Neural cell (in vitro differentiated cells): ENCODE data around the gene MGAT5. TPM values are rescaled to one million over a fixed set of nuclear protein-coding genes. Genes with fewer than 3 reads are reported as not detected.

ENCODE experiments used
- H2AFZ ChIP-seq: fragments of 200-600, 300-800 bp; sonication (generic), shearing (Covaris generic); 2 replicates; pipeline ENCODE4 v1.6.0; 2014; ENCODE audit warnings: low read depth, mild to moderate bottlenecking, antibody characterized with exemption, low read length, moderate library complexity
- H3F3A ChIP-seq: fragments of 200-600 bp; shearing (Covaris generic); 2 replicates; pipeline ENCODE4 v1.6.1; 2016; ENCODE audit warnings: mild to moderate bottlenecking, moderate library complexity, mixed read lengths, antibody characterized with exemption, low read length; ENCODE audit not compliant: insufficient read depth, poor library complexity, severe bottlenecking
- H3K27ac ChIP-seq: fragments of 200-600, 300-800 bp; sonication (generic), shearing (Covaris generic); 2 replicates; pipeline ENCODE4 v1.5.1; 2014; ENCODE audit warnings: mild to moderate bottlenecking, low read length, moderate library complexity
- H3K27me3 ChIP-seq: fragments of 300-800, 200-600 bp; sonication (generic), shearing (Covaris generic); 2 replicates; pipeline ENCODE4 v1.6.0; 2014; ENCODE audit warnings: mild to moderate bottlenecking, low read depth, low read length, moderate library complexity; ENCODE audit not compliant: insufficient read depth
- H3K36me3 ChIP-seq: fragments of 300-800, 200-600 bp; sonication (generic), shearing (Covaris generic); 2 replicates; pipeline ENCODE4 v1.5.1; 2014; ENCODE audit warnings: mild to moderate bottlenecking, antibody characterized with exemption, low read length, moderate library complexity; ENCODE audit not compliant: insufficient read depth
- H3K4me2 ChIP-seq: fragments of 300-800, 200-600 bp; sonication (generic), shearing (Covaris generic); 2 replicates; pipeline ENCODE4 v1.6.0; 2014; ENCODE audit warnings: mild to moderate bottlenecking, low read length
- H3K4me3 ChIP-seq: fragments of 300-800, 200-600 bp; sonication (generic), shearing (Covaris generic); 2 replicates; pipeline ENCODE4 v1.5.1; 2014; ENCODE audit warnings: mild to moderate bottlenecking, low read length, moderate library complexity
- H3K79me2 ChIP-seq: fragments of 200-600 bp; shearing (Covaris generic); replicated peaks from 2 replicates; pipeline ENCODE4 v1.6.0; 2014; ENCODE audit warnings: mild to moderate bottlenecking, low read length, moderate library complexity; ENCODE audit not compliant: insufficient read depth
- H3K9ac ChIP-seq: fragments of 300-800, 200-600 bp; sonication (generic), shearing (Covaris generic); 2 replicates; pipeline ENCODE4 v1.6.1; 2016; ENCODE audit warnings: mild to moderate bottlenecking, low read length, mixed read lengths
- H3K9me2 ChIP-seq: fragments of 200-600 bp; shearing (Covaris generic); 2 replicates; pipeline ENCODE4 v1.6.1; 2016; ENCODE audit warnings: mild to moderate bottlenecking, low read length, mixed read lengths; ENCODE audit not compliant: insufficient read depth
- H3K9me3 ChIP-seq: fragments of 200-600, 300-800 bp; sonication (generic), shearing (Covaris generic); 2 replicates; pipeline ENCODE4 v1.6.1; 2016; ENCODE audit warnings: mild to moderate bottlenecking, mixed run types, low read length, moderate library complexity, mixed read lengths
- H4K20me1 ChIP-seq: fragments of 200-600 bp; shearing (Covaris generic); 2 replicates; pipeline ENCODE4 v1.6.1; 2016; ENCODE audit warnings: mild to moderate bottlenecking, mixed run types; ENCODE audit not compliant: insufficient read depth
- CTCF ChIP-seq: fragments of 450-650 bp; IDR thresholded peaks from 2 replicates; pipeline ENCODE4 v1.5.1; 2014; ENCODE audit warnings: antibody characterized with exemption, mild to moderate bottlenecking, moderate library complexity; ENCODE audit not compliant: poor library complexity, severe bottlenecking
- EP300 ChIP-seq: fragments of 450-650 bp; conservative IDR thresholded peaks from 2 replicates; pipeline ENCODE4 v1.6.1; 2014; ENCODE audit warnings: antibody characterized with exemption, mild to moderate bottlenecking, moderate library complexity; ENCODE audit not compliant: poor library complexity, severe bottlenecking
- EZH2 ChIP-seq: fragments of 200-600, 300-800 bp; shearing (Covaris generic), sonication (generic); IDR thresholded peaks from 2 replicates; pipeline ENCODE4 v1.6.1; 2014; ENCODE audit warnings: antibody characterized with exemption, low read length, borderline replicate concordance, mild to moderate bottlenecking; ENCODE audit not compliant: insufficient read depth, poor library complexity, severe bottlenecking
- MXI1 ChIP-seq: fragments of 450-650 bp; conservative IDR thresholded peaks from 2 replicates; pipeline ENCODE4 v1.6.1; 2014; ENCODE audit warnings: antibody characterized with exemption, mild to moderate bottlenecking; ENCODE audit not compliant: poor library complexity, severe bottlenecking
- POLR2AphosphoS5 ChIP-seq: IDR thresholded peaks from 2 replicates; pipeline ENCODE4 v1.6.1; 2012
- RAD21 ChIP-seq: fragments of 450-650 bp; conservative IDR thresholded peaks from 2 replicates; pipeline ENCODE4 v1.6.1; 2014; ENCODE audit warnings: antibody characterized with exemption, mild to moderate bottlenecking, moderate library complexity
- REST ChIP-seq: IDR thresholded peaks from 2 replicates; pipeline ENCODE4 v1.6.1; 2012; ENCODE audit warnings: borderline replicate concordance
- SMC3 ChIP-seq: fragments of 450-650 bp; conservative IDR thresholded peaks from 2 replicates; pipeline ENCODE4 v1.6.1; 2014; ENCODE audit warnings: antibody characterized with exemption, mild to moderate bottlenecking, moderate library complexity; ENCODE audit not compliant: poor library complexity
- TAF1 ChIP-seq: IDR thresholded peaks from 2 replicates; pipeline ENCODE4 v1.6.1; 2012; ENCODE audit warnings: low read depth
- polyA plus RNA-seq: library from polyadenylated mRNA; depleted of rRNA; stranded (reverse); fragments of >200 nt; gene quantifications from 2 replicates; pipeline ENCODE4 v1.2.3, GENCODE V29; 2014

Gene MGAT5
- polyA plus RNA-seq, 1 donor from 2014 or later, result 40.9 TPM

DNA sequence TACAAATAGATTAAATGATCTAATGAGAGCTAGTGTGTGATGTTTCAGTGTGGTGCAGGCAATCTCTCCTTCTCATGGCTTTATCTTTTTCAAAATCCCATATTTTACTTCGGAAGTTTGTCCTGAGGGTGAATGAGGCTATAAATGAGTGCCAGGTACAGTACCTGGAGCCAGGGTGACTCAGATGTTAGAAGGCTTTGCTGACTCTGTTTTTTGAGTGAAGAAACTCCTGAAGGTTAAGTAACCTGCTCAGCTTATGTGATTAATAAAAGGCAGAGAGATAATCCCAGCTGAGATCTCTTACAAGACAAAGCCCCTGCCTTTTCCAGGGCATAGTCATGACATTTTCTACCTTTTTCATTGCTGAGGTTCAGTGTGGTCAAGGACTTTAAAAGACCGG is 52.6 kb downstream of the MGAT5 start:
- Histone ChIP-seq H3K9ac (no peak overlapping the region), H3K9me3 (no peaks in the 10 kb centered on the region), H3K79me2 (no peaks in the 10 kb centered on the region), H3F3A (peaks cover 3% of the 10 kb centered on the region), H3K4me2 (no peak overlapping the region), H2AFZ (no peak overlapping the region), H3K27me3 (no peaks in the 10 kb centered on the region), H4K20me1 (no peaks in the 10 kb centered on the region), H3K9me2 (no peaks in the 10 kb centered on the region), H3K4me3 (no peak overlapping the region), H3K36me3 (no peaks in the 10 kb centered on the region), H3K27ac (no peak overlapping the region)
- no peak for TF ChIP-seq SMC3
- no peak for TF ChIP-seq CTCF
- no peak for TF ChIP-seq RAD21
- TF ChIP-seq EZH2, result no peak
- no peak for TF ChIP-seq EP300
- TF ChIP-seq TAF1, result no peak
- TF ChIP-seq POLR2AphosphoS5, result no peak
- no peak for TF ChIP-seq REST
- no peak for TF ChIP-seq MXI1

DNA sequence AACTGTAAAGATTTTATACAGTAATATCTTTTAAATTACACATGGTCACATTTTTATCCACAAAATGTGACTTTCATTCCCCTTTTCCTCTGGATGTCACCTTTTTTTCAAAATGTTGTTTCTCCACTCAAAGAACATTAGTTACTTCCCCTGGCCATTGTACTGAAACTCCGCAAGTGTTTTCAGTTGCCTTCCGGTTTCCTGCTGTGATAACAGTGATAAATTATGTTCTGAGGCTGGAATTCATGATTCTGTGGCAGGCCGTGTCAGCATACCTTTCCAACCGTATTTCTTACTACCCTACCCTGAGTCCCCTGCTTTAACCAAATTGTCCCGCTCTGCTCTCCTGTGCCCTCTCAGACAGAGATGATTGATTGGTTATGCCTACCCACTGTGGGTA is 53.5 kb downstream of the MGAT5 start:
- TF ChIP-seq RAD21 (no peak), POLR2AphosphoS5 (peak; percentile 57)
- Histone ChIP-seq H3K4me2 (no peak overlapping the region), H3K36me3 (no peaks in the 10 kb centered on the region), H2AFZ (no peak overlapping the region), H3K79me2 (no peaks in the 10 kb centered on the region), H3K4me3 (no peak overlapping the region), H3K9me3 (no peaks in the 10 kb centered on the region), H3F3A (peaks cover 3% of the 10 kb centered on the region), H3K9ac (no peak overlapping the region), H4K20me1 (no peaks in the 10 kb centered on the region), H3K9me2 (no peaks in the 10 kb centered on the region), H3K27me3 (no peaks in the 10 kb centered on the region), H3K27ac (no peak overlapping the region)
